HG03025 (cell line): ENCODE results near the gene TBC1D10A.

Experiments used
- ATAC-seq: cut with Tn5 transposase; IDR thresholded peaks from one replicate; pipeline ENCODE4 v1.9.1; 2021; ENCODE audit warnings: mild to moderate bottlenecking, moderate library complexity; ENCODE audit not compliant: unreplicated experiment, low FRiP score

TBC1D10A gene

GRCh38 chr22:30326706-30327362 is at the start of gene TBC1D10A:
TSS of gene TBC1D10A (minus strand) at chr22:30326941. CDS start at chr22:30326881, 60 bp downstream.
- ATAC-seq: peak; percentile 74

DNA sequence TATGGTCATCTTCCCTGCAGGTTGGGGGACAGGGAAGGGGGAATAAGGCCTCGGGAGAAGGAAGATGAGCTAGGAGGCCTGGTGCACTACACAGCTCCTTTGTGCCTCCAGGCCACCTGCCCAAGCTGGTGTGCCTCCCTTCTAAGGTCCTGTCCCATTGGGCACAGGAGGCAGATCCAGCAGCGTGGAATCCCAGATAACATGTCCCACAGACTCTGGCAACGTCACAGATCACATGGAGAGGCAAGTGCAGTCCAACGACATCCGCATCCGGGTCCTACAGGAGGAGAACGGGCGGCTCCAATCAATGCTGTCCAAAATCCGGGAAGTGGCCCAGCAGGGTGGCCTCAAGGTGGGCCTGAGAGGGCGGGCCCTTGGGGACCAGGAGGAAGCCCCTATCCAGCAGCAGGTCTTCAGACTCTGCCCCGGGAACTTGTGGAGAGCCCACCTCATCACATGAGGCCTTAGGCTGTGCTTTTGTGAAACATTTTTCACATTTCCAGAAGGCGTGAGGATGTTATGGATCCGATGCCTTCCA is 48.6 kb upstream of the TBC1D10A start:
- no peak for ATAC-seq

DNA sequence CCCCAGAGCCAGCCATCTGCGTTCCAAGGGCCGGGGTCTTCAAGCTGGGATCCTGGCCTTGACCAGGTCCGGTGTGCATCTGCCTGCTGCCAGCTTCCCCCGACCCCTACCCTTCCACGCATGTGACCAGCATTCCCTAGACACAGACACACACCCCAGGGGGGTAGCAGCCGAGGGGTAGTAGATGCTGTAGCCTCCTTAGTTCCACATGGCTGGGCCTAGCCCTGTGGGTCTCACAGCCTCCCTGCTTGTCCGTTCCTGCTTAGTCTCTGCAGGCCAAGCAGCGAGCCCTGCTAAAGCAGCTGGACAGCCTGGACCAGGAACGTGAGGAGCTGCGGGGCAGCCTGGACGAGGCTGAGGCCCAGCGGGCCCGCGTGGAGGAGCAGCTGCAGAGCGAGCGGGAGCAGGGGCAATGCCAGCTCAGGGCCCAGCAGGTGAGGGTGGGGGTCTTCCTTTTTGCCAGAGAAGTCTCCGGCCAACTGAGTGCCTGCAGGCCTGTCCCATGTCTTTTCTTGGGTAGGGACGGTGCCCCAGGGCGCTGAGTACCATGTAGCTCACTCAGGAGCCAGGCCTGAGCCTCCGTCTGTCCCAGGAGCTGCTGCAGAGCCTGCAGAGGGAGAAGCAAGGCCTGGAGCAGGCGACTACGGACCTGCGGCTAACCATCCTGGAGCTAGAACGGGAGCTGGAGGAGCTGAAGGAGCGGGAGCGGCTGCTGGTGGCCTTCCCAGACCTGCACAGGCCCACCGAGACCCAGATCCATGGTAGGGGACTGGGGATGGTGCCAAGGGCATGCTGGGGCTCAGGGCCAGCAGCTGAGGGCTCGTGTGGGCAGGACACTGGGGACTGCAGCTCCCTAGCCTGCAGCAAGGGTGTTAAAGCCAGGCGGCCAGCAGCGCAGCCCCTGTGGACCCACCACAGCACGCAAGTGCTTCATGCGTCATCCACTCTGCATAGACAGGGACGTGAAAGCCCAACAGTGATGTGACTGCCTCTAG is 46.9 kb upstream of the TBC1D10A start:
- ATAC-seq: no peak

GRCh38 chr22:30372915-30373314 is 46.2 kb upstream of the TBC1D10A start:
- no peak for ATAC-seq

- no peak for ATAC-seq
Measured at GRCh38 chr22:30371981-30372380, 45.2 kb upstream of the TBC1D10A start.

- ATAC-seq: no peak
Measured at GRCh38 chr22:30371321-30371720, 44.6 kb upstream of the TBC1D10A start.

DNA sequence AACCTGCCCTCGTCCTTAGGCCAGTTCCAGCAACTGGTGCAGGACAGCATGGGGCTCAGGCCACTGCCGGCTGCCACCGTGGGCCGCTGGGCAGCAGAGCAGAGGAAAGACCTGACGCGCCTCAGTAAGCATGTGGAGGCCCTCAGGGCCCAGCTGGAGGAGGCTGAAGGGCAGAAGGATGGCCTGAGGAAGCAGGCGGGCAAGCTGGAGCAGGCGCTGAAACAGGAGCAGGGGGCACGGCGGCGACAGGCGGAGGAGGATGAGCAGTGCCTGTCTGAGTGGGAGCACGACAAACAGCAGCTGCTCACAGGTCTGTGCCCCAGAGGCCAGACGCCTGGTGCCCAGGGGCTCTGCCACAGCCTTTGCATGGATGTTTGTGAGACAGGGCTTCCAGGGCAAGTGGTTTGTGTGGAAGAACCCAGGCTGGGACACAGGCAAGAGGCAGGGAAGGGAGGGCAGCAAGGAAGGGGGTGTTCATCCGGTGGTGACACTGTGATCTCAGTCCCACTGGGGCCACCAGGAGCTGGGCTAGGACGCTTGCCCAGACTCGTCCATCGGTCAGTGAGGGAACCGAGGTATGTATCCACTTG is 44.0 kb upstream of the TBC1D10A start:
- no peak for ATAC-seq

DNA sequence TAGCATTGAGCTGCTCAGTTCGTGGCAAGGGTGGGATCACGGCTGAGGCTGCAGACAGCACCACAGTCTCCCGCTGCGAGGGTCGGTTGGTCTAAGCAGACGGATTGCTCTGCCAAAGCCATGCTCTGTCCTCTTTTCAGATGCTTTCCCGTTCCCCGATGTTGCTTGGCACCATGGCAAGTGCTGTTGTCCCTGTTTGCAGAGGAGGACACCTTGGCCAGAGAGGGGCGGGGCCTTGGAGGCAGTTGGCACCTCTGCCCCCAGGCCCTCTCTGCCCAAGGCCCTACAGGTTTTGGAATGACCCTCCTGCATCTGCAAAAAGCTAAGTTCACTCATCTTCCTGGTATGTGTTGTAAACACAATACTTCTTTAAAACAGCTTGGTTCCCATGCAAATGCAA is 41.7 kb upstream of the TBC1D10A start:
- no peak for ATAC-seq

DNA sequence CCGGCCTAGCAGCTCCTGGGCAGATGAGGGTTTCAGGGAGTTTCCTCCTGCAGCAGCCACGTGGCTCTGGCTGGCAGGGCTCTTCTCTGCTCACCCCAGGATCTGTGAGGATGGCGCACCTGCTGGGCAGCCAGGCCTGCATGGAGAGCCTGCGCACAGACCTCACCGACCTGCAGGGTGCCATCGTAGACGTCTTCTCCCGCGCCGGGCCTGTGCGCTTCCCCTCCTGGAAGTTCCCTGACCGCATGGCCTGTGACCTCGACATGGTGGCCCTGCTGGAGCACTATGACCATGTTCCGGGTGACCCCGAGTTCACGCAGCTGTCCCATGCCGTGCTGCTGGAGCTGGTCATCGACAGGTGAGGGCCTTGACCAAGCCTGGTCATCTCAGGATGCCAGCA is 39.1 kb upstream of the TBC1D10A start:
- ATAC-seq: no peak

DNA sequence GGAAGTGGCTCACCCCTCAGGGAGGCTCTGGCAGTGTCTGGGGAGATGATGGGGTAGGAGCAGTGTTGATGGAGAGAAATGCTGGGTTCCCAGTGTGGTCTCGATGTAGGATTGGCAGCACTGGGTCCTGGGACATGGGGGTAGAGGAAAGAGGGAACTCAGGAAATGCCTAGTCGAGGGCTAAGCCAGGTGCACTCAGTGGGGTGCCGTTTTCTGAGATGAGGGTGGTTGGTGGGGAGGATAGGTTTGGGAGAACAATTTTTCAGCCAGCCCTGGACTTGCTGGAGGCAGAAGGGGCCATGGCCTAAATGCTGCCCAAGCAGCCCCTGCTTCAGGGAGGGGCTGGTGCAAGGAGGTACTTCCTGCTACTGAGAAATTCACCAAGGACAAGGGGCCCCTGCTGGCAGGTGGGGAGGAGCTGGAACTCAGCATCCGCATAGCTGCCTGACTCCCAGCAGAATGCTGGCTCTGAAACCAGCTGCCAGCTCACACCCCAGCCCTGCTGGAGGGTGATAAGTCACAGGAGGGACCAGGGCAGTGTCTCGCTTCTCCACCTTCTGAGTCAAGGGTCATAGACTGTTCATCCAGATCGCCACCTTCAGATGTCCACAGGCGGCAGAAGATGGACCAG is 36.0 kb upstream of the TBC1D10A start:
- ATAC-seq: no peak

DNA sequence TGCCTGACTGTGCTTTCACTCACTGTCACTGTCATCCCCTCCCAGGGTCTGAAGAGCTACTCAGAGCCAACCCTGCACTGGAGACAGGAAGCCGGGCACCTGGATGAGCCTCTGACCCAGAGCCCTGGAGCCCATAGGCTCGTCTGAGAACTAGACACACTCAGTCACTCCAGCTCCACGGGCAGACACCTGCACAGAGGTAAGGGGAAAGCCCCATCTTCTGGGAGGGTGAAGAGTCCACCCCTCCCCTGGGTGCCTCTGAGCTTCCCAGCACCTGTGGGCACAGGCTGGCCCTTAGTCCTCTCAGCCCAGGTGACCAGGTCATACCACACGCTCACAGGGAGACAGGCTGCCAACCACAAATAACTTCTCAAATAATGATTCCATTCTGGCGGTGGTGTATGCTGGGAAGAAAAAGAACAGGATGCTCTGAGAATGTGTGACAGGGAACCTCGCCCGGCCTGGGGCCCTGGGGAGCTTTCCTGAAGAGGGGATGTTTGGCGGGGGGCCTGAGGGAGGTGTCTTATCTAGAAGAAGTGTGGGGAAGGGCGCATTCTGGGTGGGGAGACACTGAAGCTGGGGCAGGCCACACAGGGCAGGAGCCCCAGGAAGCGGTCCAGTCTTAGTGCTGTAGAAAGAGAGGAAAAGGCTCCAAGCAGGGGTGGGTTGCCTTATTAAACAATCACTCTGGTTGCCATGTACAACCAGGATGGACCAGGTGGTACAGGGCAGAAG is 35.3 kb upstream of the TBC1D10A start:
- ATAC-seq: no peak

- ATAC-seq: no peak
Measured at GRCh38 chr22:30358541-30358940, 31.8 kb upstream of the TBC1D10A start.

GRCh38 chr22:30357650-30358215 is 31.0 kb upstream of the TBC1D10A start:
- no peak for ATAC-seq

- no peak for ATAC-seq
Measured at GRCh38 chr22:30357236-30357570, 30.5 kb upstream of the TBC1D10A start.

GRCh38 chr22:30356449-30357235 is 29.9 kb upstream of the TBC1D10A start, which contains the start of the genes CCDC157 and SF3A1:
TSS of gene CCDC157 (plus strand) at chr22:30357007. CDS start at chr22:30366001, 8,994 bp downstream.
TSS of gene SF3A1 (minus strand) at chr22:30356894. CDS start at chr22:30356792, 102 bp downstream.
- ATAC-seq: peak; percentile 86

- ATAC-seq: no peak
Measured at GRCh38 chr22:30354644-30355043, 27.9 kb upstream of the TBC1D10A start.

DNA sequence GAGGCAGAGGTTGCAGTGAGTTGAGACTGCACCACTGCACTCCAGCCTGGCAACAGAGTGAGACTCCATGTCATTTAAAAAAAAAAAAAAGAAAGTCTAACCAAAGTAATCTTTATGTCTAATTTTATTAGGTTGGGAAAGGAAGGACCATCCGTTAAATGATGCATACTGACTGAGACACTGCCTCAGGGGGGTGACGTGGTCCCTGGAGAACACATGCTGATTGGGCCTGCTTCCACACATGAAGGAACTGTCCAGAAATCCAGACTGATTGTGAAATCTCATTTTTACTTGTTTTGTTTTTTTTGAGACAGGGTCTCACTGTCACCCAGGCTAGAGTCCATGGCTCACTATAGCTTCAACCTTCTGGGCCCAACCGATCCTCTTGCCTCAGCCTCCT is 24.5 kb upstream of the TBC1D10A start:
- ATAC-seq: no peak

- no peak for ATAC-seq
Measured at GRCh38 chr22:30348809-30349208, 22.1 kb upstream of the TBC1D10A start.

GRCh38 chr22:30348404-30348803 is 21.7 kb upstream of the TBC1D10A start:
- no peak for ATAC-seq
